Stomach smooth muscle (tissue), 2 donors: ENCODE results near the gene UBXN2A.

Experiments
- H3K27ac ChIP-seq: one replicate; pipeline ENCODE4 v1.7.0; 2013; ENCODE audit warnings: mild to moderate bottlenecking, low read length, inconsistent platforms
- H3K27me3 ChIP-seq, 2 donors: one replicate each; pipeline ENCODE4 v1.7.0; 2013; ENCODE audit warnings: low read length in 2 of 2; ENCODE audit not compliant: insufficient read depth in 2 of 2, control insufficient read depth in 1 of 2
- H3K36me3 ChIP-seq, 2 donors: one replicate each; pipeline ENCODE4 v1.7.0; 2013; ENCODE audit warnings: low read length in 2 of 2; ENCODE audit not compliant: control insufficient read depth in 2 of 2, insufficient read depth in 2 of 2
- H3K4me1 ChIP-seq: one replicate; pipeline ENCODE4 v1.7.0; 2013; ENCODE audit warnings: low read length; ENCODE audit not compliant: control insufficient read depth, insufficient read depth
- H3K4me3 ChIP-seq, 2 donors: one replicate each; pipeline ENCODE4 v1.7.0; 2013; ENCODE audit warnings: low read length in 2 of 2
- H3K9ac ChIP-seq, 2 donors: one replicate each; pipeline ENCODE4 v1.7.0; 2013; ENCODE audit warnings: low read length in 2 of 2, mild to moderate bottlenecking in 1 of 2
- H3K9me3 ChIP-seq, 2 donors: one replicate each; pipeline ENCODE4 v1.7.0; 2013; ENCODE audit warnings: low read length in 2 of 2; ENCODE audit not compliant: control insufficient read depth in 2 of 2
- donor health status: healthy.
- donor health status: Pancreatic carcinoma.

Gene UBXN2A

DNA sequence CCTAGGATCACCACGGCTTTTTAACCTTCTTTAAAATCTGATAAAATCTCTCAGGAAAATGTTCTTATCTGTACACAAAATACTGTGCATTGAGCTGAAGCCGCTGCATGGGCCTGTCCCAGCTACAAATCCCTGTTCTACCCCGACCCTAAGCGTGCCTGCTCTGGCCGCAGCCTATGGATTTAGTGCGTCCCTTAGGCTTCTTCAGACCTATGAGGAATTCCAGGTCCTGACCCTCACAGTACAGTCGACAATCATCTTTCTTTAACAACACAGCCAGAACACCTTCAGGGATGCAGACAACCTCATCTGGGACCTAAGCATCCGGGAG lies 107.4 kb downstream of the UBXN2A start:
- H3K36me3 ChIP-seq, result no peaks in the 10 kb centered on the region
- H3K27ac ChIP-seq, result no peak overlapping the region
- H3K4me3 ChIP-seq, result peak overlapping the region; percentile 91 to 98
- no peaks in the 10 kb centered on the region for H3K9me3 ChIP-seq
- H3K4me1 ChIP-seq, result peaks cover 19% of the 10 kb centered on the region
- H3K9ac ChIP-seq, result peak overlapping the region in 1 of 2 donors; percentile 36
- peaks cover 0 to 7% of the 10 kb centered on the region in 2 donors for H3K27me3 ChIP-seq

- no peaks in the 10 kb centered on the region for H3K9me3 ChIP-seq
- no peaks in the 10 kb centered on the region for H3K36me3 ChIP-seq
- peaks cover 0 to 7% of the 10 kb centered on the region in 2 donors for H3K27me3 ChIP-seq
- no peak overlapping the region for H3K27ac ChIP-seq
- no peak overlapping the region for H3K9ac ChIP-seq
- H3K4me3 ChIP-seq, result peak overlapping the region; percentile 59 to 71
- peaks cover 19% of the 10 kb centered on the region for H3K4me1 ChIP-seq
Observed at GRCh38 chr2:24048769-24049484, 108.7 kb downstream of the UBXN2A start.

DNA sequence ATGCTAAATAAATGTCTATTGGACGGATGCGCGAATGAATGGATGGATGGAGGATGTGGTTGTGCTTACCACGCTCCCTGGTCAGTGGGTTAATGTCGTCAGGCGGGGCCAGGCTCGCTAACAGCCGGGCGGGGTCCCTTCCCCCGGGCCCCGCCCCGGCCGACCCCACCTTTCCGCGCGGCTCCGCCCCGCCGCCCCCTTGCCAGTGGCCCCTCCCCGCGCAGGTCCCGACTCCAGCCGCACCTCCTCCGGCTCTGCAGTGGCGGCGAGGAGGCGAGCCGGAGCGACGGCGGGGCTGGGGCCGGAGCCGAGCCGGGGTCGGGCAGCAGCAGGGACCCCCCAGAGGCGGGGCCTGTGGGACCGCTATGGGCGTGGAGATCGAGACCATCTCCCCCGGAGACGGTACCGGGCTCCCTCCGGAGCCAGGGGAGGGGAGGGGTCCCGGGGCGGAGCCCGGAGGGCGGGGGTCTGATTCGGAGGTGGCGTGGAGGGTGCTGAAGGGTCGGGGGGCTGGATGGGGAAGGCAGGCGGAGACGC lies 109.3 kb downstream of the UBXN2A start, which contains the start of gene FKBP1B:
Gene FKBP1B (plus strand): TSS at position 257 of the 537 bp plus-strand sequence. CDS start 109 bp downstream, at position 366.
- H3K36me3 ChIP-seq, result no peaks in the 10 kb centered on the region
- H3K9me3 ChIP-seq, result no peaks in the 10 kb centered on the region
- peak within 1 kb of the TSS; percentile 42 to 51 for H3K9ac ChIP-seq
- no peak within 1 kb of the TSS for H3K27ac ChIP-seq
- peaks cover 19% of the 10 kb centered on the region for H3K4me1 ChIP-seq
- H3K4me3 ChIP-seq, result peak within 1 kb of the TSS; percentile 59 to 71
- peaks cover 0 to 7% of the 10 kb centered on the region in 2 donors for H3K27me3 ChIP-seq

DNA sequence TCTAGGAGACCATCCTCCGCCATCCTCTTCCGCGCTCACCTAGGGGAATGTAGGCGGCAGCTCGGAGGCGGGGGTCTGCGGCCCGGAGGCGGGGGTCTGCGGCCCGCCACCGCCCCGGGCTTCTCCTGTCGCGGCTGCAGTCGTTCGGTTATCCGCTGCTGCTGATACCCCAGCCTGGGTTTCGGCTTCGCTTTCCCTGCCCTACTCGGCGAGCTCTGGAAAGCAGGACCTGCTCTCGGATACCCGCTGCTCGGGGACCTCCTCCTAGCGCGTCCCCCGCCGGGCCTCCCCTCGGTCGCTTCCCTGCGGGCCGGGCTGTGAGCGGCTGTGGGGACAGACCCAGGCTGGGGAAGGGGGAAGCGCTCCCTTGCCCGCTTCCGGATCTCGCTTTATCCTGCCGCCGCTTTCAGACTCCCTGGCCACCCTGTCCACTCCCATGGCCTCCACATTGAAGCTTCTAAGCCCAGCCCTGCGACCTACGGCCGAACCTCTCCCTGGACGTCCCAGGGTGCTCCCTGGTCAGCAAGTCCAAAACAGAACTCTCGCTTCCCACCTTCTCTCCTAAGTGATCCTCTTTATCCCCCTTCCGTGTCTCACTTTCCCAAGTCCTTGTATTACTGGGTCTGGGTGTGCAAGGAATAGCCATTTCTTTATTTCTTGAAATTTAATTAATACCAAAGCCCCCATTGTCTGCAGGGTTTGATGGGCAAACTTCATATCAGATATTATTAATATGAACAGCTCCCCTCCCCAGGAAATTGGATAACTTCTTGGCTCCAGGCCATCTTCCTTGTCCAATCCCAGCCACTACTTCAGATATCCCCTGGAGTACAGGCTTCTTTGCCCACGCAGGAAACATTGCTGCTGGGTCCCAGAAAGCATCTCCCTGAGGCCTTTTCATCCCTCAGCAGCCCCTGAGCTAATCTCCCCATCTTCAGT lies 110.0 kb downstream of the UBXN2A start:
- Histone ChIP-seq H3K9me3 (no peaks in the 10 kb centered on the region), H3K27me3 (peaks cover 0 to 7% of the 10 kb centered on the region in 2 donors), H3K27ac (no peak overlapping the region), H3K4me3 (peak overlapping the region; percentile 59 to 71), H3K36me3 (no peaks in the 10 kb centered on the region), H3K9ac (peak overlapping the region; percentile 42 to 51), H3K4me1 (peaks cover 19% of the 10 kb centered on the region)

DNA sequence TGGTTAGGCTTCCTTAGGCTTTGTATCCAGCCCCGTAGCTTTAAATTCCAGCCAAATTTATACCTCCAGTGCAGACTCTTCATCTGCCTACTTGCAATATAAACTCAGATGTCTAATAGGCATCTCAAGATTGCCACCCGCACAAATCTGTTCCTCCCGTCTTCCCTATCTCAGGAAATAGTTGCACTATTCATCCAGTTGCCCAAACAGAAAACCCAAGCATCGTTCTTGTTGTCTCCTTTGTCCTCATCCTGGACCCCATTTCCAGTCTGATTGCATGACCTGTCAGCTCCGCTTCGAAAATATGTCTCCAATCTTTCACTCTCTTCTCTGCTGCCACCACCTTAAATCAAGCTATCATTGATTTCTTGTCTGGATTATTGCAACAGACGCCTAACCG lies 111.6 kb downstream of the UBXN2A start:
- Histone ChIP-seq H3K4me3 (no peak overlapping the region), H3K9me3 (no peaks in the 10 kb centered on the region), H3K4me1 (peaks cover 14% of the 10 kb centered on the region), H3K27ac (no peak overlapping the region), H3K36me3 (no peaks in the 10 kb centered on the region), H3K9ac (no peak overlapping the region), H3K27me3 (peaks cover 0 to 7% of the 10 kb centered on the region in 2 donors)

- no peaks in the 10 kb centered on the region for H3K36me3 ChIP-seq
- H3K4me1 ChIP-seq, result peaks cover 14% of the 10 kb centered on the region
- no peak overlapping the region for H3K4me3 ChIP-seq
- no peak overlapping the region for H3K9ac ChIP-seq
- H3K27ac ChIP-seq, result no peak overlapping the region
- H3K27me3 ChIP-seq, result peaks cover 0 to 7% of the 10 kb centered on the region in 2 donors
- H3K9me3 ChIP-seq, result no peaks in the 10 kb centered on the region
Observed at GRCh38 chr2:24052951-24053350, 112.7 kb downstream of the UBXN2A start.
